NCI-H2029 (cell line): ENCODE data around the gene CA12.
"Not testable (repeated sequence)": the region's sequence is repeated elsewhere in the genome, so short reads cannot be mapped to it uniquely, and the experiment has no call there.

ENCODE experiments used
- DNase-seq: peaks from one replicate; lab custom pipeline; 2025; lab: John Stamatoyannopoulos, UW

CA12 gene

DNA sequence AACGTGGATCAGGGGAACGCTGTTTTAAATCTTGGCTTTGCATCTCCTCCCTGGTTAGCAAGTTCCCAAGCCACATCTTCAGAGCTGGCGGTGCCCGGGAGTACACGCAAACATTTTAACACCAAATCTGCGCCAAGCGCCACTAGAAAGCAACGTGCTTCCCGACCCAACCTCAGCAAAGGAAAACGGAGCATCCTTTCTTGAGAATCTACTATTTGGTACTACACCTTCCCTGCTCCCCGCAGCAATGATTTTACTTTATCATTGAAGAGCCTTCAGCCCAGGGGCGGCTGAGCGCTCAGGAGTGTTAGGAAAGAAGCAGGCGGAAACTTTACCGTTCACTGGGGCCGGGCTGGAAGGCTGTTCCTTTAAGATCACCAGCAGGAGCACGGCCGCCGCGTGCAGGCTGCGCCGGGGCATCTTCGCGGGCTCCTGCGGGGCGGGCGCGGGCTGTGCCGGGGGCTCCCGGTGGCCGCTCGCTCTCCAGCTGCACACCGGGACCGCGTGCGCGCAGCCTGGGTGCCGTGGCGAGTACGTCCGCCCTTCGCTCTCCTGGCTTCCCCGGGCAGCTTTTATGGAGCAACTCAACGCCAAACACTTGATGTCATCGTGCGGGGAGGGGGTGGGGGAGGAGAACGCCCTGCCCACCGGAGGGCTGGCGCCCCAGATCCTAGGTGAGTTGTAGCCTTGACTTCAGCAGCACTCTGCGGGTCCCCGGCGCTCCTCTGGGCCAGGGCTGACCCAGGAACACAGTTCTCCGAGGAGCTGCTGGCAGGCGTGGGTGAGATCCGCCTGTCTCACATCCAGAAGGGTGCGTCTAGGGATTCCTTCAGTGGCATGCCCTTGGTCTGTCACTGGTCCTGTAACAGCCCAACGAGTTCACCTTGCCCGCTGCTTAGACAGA, at the start of gene CA12:
Gene CA12, minus strand, starts transcription at position 546 of the 904 bp plus-strand sequence. Its CDS starts 126 bp downstream, at position 420.
- no peak for DNase-seq

DNA sequence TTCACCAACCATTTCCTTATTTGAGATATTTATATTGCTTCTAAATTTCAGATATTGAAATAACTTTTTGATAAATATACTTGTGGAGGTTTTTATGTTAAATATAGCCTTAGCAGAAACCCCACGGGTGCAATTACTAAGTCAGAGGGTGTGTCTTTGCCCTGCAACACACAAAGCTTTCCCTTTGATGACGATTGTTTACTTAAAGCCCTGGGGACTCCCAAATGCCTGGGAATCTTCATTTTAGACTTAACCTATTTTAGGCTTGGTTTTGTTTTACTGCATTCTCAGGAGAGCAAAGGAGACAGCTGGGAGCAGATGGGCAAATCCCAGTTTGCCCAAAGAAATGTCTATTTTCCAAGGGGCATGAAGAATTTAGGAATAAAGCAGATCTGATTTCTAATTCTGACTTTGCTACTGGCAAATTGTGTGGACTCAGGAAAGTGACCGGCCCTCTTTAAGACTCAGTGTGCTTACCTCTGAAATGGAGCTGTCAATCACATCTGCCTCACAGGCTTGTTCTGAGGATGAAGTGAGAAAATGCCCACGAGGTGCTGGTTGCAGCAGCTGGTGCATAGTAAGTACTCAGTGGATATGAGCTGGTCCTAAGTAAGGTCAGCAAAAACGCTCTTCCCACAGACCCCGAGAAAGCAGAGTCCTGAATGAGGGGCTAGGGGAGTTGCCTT, 49.3 kb upstream of the CA12 start:
- no peak for DNase-seq

DNA sequence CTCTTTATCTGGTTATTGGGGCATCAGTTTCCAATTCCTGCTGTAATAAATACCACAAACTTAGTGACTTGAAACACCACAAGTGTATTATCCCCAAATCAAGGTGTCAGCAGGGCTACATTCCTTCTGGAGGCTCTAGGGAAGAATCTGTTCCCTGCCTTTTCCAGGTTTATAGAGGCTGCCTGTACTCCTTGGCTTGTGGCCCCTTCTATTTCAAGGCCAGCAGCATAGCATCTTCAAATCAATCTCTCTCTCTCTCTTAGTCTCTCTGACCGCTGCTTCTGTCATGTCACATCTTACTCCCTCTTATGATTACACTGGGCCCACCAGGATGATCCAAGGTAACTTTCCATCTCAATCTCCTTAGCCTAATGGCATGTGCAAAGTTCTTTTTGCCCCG, 44.9 kb upstream of the CA12 start:
- DNase-seq, result no peak

DNA sequence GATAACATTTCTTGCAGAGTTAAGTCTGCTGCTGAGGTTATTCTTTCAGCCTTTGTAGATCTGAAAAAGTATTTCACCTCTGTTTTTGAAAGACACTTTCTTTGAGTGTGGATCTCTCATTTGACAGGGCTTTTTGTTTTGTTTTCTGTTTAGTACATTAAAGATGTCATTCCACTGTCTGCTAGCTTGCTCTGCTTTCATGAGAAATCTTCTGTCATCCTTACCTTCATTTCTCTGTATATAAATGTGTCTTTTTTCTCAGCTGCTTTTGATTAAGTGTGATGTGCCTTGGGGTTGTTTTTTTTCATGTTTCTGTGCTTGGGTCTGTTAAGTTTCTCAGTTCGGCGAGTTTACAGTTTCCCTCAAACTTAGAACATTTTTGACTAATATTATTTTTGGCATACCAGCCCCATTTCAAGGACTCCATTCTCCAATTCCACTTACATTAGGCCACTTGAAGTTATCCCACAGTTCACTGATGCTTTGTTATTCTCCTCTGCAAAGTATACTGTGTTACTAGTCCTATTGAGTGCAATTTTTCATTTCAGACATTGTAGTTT, 43.9 kb upstream of the CA12 start:
- DNase-seq, result no peak

DNA sequence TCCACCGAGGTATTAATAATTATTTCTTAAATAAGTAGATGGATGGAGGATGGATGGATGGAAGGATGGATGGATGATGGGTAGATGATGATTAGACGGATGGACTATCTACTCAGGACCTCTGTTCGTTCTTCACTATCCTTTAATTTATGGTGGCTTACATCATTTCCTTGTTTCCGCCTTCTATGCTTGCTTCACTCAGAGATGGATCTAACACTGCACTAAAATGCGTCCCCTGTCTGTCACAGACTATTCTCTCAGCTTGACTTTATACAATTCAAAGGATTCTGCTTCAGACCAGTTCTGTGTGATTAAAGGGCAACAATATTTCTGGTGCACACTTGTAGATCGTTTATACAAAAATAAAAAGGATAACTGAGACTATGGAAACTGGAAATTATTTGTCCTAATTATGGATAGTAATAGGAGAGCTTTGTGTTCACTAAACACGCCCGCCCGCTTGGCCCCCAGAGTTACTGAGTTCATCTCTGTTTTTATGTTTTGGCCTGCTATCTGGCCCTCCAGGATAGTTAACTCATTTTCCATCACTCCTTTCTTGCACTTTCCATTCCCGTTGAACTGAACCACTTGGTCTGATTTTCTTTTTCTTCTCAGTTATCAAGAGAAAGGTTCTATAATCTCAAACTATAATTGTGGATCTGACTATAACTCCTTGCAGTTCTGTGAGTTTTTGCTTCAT, 41.4 kb upstream of the CA12 start:
- DNase-seq, result no peak

DNA sequence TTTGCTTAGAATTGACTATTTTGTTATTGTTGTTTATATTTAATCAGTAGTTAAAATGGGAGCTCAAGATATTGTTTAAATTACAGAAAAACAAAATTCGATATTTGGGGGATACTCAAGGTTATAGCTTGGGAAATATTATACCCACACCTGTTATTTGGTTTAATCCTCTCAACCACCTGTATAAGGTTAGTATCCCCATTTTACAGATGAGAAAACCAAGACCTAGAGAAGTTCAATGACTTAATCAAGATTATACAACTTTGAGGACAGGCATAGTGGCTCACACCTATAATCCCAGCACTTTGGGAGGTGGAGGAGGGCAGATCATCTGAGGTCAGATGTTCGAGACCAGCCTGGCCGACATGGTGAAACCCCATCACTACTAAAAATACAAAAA, 39.8 kb upstream of the CA12 start:
- no peak for DNase-seq

DNA sequence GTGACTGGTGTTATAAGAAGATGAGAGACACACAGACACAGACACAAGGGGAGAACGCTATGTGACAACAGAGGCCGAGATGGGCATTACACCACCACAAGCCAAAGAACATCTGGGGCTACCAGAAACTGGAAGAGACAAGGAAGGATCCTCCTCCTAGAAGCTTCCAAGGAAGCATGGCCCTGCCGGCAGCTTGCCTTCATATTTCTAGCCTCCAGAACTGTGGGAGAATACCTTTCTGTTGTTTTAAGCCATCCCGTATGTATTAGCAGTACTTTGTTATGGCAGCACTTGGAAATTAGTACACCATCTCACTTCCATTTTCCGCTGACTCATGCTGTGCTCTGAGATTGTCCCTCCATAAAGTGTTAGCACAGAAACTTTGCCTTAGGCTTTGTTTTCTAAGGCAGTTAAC, 38.7 kb upstream of the CA12 start:
- DNase-seq, result no peak

DNA sequence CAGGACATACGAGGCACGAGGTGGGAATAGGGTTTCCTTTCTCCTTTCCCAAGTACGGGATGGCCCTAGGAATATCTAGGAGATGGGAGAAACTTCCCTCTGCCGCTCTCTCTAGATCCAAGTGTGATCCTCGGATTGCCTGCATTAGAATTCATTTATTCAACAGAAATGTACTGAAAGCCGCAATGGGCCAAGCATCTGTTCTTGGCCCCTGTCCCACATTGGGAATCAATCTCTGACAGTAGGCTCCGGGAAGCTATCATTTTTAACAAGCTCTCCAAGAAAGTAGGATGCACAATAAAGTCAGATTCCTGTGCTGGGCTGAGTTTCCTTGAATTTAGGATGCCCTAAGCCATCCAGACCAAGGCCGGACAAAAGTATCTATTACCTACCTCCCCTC, 37.2 kb upstream of the CA12 start:
- no peak for DNase-seq

DNA sequence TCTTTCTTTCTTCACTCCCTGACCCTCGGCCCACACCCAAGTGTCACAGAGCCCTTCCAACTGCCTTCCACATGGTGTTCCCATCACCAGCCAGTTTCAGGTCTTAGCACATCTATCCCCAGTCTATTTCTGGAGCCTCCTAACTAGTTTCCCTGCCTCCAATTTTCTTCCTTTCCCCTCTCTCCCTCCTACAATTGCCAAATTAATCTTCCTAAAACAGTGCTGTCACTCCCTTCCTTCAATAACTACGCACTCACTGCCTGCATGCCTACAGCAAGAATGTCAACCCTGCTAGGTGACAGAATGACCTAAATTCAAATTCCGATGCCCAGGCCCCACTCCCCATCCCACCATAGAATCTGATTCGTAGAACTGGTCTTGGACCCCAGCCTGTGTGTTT, 36.1 kb upstream of the CA12 start:
- DNase-seq, result no peak

DNA sequence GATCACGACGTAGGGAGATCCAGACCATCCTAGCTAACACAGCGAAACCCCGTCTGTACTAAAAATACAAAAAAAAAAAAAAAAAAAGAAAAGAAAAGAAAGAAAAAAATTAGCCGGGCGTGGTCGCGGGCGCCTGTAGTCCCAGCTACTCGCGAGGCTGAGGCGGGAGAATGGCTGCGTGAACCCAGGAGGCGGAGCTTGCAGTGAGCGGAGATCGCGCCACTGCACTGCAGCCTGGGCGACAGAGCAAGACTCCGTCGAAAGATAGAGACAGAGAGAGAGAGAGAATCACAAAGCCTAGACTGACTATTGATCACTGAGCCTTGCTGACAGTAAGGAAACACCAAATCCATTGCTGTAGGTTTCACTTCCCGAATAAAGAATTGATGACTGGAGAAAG, 35.6 kb upstream of the CA12 start:
- DNase-seq, result not testable (repeated sequence)

DNA sequence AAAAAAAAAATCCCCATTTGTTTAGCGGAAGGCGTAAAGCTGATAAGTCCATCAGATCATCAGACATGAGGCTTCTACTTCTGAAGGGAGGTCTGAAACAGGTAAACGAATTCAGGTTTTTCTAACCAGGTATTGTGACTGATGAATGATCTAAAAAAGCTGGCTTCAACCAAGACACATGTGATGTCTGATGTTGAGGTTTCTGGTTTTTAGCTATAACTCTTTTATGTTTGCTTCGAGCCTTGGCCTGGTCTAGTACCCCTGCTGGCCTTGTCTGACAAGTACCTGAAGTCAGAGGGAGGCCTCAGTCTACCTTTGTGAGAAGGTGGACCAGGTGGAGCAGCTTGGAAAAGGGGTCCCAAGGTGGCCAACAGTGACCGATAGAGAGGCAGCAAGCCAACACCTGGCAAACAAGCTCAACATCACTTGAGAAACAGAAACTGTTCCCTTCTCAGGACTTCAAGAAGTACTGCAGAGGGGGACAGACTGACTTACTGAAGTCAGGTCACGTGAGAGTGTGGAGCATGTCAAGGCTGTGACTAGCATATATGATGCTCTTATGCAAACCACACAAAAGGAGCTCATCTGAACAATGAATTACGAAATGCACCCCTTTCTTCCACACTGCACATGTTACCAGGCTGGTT, 33.0 kb upstream of the CA12 start:
- DNase-seq, result no peak

DNA sequence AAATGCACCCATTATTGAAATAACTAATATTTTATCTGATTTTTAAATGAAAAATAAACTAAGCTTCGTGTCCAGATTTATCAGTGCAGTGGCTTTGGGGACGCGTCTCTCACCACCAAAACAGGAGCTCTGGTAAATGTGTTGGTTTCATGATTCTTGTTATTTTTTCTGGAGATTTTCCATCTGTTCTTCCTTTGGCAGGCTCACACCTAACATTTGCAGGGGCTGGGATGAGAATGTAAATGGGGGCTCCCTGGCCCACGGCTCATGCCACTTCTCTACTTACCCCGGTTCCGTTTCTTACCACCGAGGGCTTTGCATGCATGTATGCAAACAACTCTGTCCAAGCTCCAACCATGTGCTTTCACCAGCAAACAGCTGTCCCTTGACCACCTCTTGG, 30.9 kb upstream of the CA12 start:
- no peak for DNase-seq

DNA sequence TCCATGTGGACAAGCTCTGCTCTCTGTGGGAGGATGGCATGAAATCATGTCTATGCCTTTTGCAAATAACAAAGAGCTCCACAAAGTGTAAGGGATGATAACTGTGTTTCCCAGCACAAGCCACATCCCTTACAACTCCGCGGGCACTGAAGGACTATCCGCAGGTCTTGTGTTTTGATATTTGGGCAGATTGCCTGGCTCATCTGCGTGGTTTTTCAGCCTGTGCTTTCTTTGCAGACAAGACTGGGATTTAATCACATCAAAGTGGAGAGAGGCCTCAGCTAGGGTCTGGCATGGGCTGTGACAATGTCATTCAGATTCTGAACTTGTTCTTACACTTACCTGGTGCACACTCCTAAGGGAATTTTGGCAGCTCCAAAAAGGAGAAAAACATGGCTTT, 30.2 kb upstream of the CA12 start:
- DNase-seq, result no peak

DNA sequence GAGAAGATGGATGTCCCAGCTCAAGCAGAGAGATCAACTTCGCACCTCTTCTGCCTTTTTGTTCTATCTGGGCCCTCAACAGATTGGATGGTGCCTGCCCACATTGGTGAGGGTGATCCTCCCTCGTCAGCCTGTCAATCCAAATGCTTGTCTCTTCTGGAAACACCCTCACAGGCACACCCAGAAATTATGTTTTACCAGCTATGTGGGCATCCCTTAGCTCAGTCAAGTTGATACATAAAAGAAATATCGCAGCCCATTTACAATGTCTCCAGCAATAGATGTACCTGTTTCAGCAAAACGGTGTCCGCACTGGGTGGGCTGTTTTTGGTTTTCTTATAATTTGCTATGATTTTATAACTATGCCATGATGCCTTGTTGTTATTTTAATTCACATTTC, 27.5 kb upstream of the CA12 start:
- no peak for DNase-seq

DNA sequence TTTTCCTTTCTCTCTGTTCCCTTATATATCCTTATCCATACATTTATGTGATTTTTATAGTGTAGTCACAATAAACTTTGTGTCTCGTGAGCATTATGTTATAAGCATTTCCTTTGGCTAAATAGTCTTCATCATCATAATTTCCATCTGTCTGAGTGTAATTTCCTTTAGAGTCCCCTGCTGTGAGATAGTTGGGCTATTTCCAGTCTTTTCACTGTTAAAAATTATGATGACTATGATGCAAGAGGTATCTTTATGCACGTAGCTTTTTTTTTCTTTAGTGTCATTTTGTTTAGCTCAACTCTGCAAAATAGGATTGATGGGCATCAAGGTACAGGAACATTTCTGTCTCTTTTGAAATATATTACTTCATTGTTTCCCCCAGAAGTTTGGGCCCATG, 26.9 kb upstream of the CA12 start:
- DNase-seq, result no peak

DNA sequence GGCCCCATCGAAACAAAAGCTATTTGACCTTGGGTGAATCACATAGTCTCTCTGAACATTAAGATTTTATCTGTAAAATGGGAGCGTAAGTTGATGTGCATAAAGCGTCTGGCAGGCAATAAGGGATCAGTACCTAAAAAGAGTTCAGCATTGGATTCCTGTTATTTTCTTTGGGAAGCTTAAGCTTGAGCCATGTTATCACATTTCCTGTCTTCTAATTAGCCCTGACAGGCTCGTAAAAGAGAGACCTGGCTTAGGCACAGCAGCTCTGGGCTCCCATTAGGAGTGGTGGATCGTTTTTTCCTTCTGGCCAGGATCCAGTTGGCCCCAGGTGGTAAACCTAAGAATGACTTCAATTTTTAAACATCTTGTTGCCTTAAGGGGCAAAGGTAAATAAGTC, 26.0 kb upstream of the CA12 start:
- peak; percentile 48 for DNase-seq

DNA sequence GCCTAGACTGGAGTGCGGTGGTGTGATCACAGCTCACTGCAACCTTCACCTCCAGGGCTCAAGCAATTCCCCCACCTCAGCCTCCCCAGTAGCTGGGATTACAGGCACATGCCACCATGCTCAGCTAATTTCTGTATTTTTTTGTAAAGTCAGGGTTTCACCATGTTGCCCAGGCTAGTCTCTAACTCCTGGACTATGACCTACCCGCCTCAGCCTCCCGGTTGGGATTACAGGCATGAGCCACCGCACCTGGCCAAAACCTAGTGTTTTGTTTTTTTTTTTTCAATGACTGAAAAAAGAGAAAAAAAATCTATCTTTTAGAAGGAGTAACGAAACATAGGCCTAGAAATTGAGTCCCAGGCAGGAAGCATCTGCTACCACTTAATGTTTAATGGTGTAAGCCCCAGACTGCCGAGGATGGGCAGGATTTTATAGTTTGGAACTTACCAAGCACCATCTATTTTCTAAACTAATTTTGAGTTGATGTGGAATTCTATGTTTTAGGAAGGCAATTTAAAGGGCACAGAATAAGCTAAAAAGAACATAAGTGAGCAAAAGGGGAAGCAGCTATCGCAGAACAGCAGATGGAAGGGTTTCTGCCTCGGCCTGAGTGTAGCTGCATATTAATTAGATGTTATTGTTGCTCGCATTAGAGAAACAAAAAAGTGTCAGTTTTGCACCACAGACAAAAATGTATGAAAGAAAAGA, 24.2 kb upstream of the CA12 start:
- no peak for DNase-seq

DNA sequence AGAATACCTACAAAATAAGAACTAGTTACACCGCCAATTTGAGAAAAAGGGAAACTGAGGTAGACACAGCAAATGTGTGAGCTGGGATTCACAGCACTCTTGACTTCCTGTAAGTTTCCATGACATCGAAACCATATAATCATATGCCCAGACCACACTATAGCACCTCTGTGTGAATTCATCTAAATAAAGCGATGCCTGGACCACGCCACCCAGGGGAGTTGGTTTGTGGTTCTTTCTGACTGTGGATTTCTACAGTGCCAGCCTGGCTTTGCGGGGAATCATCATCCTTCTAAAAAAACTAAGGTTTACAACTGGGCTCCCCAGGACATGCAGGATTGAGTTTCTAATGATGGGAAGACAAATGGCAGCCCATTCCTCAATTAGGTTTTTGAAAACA, 23.5 kb upstream of the CA12 start:
- no peak for DNase-seq

DNA sequence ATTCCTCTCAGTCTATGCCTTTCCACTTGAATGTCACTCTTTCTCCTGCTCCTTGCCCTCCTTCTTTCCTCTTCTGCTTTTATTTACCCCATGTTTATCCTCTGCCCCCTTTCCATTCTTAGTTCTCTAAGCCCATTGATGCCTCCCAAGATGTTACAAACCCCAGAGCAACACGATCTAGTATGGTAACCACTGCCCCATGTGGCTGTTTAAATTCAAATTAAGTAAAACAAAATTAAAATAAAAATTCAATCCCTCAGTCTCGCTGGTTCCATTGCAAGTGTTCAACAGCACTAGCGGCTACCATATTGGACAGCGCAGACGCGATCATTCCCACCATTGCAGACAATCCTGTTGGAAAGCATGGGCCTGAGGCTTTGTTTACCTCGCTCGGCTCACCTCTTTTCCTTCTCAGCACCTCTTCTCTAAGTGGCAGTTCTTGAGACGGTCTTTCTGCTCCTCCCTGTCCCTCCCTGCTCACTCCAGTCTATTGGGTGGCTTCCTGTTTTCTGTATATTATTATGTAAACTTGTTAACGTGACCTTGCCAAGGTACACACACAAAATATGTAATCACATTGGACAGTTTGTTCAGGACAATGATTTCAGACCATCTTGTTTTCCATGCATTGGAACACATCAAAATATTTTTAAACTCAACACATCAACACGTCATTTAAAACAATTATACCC, 21.8 kb upstream of the CA12 start:
- no peak for DNase-seq

DNA sequence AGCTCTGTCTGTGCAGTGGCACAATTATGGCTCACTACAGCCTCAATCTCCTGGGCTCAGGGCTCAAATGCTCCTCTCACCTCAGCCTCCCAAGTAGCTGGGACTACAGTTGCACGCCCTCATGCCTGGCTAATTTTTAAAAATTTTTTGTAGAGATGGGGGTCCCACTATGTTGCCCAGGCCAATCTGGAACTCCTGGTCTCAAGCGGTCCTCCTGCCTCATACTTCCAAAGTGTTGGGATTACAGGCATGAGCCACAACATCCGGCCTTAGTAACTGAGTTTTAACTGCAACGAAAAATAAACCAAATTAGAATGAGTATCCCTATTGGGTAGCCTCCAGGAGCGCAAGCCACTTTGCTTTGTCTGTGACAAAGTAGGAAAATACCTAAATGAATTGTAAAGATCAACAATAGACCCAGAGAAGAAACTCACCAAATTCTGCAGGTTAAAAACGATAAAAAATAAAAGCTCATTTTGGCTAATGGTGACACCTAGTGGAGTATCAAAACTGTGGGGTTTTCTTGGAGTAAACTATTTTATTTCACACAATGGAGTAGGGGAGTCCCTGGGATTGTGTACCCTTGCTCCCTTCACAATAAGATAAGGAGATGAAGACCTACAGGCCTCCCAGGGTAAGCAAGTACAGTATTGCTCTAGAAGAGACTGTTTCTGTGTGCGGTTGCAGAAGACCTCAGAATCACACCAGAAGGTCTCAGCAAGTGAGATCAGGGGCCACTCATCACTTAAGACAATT, 21.0 kb upstream of the CA12 start:
- no peak for DNase-seq
